GM18505 (cell line): Measurements from ENCODE around the gene ERC1.

Experiments
- ATAC-seq: cut with Tn5 transposase; IDR thresholded peaks from one replicate; pipeline ENCODE4 v1.9.1; 2021; ENCODE audit not compliant: unreplicated experiment
- POLR2A ChIP-seq: IDR thresholded peaks from 4 replicates; pipeline ENCODE4 v1.6.1; 2011; ENCODE audit warnings: borderline replicate concordance; ENCODE audit not compliant: insufficient read depth, insufficient read length; ENCODE audit errors: extremely low read depth

The ERC1 gene

DNA sequence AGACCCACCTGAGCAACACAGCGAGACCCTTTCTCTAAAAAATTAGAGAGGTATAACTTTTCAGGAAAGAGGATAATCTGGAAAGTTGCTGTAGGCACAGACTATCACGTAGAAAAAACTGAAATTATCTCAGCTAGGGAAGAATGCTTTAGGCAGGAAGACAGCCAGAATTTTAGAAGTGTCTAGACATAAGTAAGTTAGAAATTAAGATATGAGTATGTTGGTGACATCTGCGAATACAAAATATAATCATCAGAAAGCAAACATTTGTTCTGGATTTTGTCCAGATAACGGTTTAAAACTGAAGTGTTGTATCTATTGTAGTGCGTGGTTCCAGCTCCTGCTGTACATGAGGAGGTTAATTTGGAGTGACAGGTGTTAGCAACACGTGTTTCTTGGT is 480.2 kb downstream of the ERC1 start:
- TF ChIP-seq POLR2A, result no peak
- no peak for ATAC-seq

GRCh38 chr12:1473418-1473817 is 482.4 kb downstream of the ERC1 start:
- no peak for ATAC-seq
- TF ChIP-seq POLR2A, result no peak

DNA sequence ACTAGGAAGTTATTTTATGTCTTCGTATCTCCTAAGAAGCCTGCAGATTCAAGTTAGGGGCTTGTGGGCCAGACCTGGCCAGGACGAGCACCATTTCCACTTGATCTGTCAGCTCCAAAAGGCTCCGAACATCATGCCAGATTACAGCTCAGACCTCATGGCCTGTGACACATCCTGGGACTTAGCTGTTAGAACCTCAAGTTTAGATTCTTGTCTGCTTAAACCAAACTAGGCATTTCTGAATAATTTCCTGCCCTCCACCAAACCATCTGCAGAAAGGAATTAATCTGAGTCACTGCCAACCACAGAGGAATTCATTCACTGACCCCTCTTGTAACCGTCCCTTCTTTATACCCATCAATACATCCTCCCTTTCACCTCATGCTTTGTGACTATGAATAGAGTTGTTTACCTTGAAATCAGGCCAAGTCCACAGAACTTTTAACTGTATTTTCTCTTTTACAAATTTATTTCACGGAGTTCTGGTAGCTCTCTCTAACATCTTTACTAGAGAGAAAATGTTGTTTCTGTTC is 483.1 kb downstream of the ERC1 start:
- no peak for TF ChIP-seq POLR2A
- no peak for ATAC-seq

DNA sequence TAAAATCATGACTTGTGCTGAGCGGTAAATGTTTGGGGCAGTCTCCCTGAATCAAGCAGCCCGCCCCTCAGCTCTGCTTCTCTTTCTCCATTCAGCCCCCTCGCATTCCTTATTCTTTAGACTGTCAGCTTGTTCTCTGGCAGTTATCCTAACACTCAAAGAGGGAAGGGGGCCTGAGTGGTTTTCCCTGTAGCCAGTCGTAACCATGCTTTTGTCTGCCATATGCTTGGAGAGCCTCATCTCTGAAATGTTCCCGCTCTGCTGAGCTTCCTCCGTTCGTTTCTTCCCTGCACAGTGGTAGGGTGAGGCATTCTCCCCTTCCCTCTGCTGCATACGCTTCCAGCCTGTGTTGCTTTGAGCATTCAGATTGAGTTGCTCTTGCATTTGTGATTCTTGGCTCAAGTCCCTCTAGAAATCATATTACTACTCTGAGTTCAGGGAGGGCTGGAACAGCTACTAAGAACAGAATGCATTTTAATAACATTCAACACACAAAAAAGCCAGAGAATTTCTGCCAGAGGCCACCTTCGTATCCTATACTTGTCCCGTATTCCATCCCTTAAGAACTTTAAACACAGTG is 483.6 kb downstream of the ERC1 start:
- TF ChIP-seq POLR2A, result no peak
- ATAC-seq, result no peak

- no peak for TF ChIP-seq POLR2A
- no peak for ATAC-seq
Measured at GRCh38 chr12:1479645-1480044, 488.6 kb downstream of the ERC1 start.

DNA sequence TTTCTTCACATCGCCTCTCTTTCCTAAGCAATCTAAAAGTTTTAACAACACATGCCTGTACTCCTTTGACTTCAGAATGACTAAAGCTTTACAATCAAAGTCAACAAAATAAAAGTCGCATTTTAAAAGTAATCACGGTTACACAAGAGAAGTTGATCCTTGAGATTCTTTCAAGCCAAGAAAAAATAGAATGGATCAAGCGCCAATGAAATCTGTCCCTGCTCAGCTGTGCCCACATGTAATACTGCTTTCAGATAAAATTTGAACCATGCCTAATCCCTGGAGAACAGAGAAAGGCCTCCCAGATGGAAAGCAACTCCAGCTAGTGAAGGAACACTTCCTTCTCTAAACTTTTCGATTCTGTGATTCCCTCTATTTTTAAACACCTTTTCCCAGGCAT is 490.3 kb downstream of the ERC1 start:
- no peak for TF ChIP-seq POLR2A
- ATAC-seq, result no peak

- no peak for ATAC-seq
- no peak for TF ChIP-seq POLR2A
Measured at GRCh38 chr12:1481906-1482305, 490.9 kb downstream of the ERC1 start.

DNA sequence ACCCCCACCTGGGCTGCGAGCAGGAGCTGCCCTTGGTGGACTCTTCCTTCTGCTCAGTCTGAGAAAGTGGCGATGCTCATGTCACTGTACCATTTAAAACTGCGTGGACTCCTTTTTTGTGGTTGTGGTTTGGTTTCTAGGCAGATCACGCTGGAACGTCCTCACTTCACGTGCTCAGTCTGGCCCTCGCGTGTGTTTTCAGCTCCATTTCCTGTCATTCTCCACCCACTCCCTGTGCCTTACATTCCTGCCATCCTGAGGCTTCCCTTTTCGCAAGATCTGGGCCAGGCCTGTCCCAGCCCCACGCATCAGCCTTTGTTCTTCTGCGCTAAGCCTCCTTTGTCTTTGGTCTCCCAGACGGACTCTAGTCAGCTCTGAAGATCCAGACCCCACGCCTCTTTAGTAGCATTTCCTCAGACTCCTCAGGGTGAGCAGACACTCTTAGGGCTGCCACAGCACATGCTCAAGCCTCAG is 497.9 kb downstream of the ERC1 start:
- ATAC-seq, result no peak
- TF ChIP-seq POLR2A, result no peak

DNA sequence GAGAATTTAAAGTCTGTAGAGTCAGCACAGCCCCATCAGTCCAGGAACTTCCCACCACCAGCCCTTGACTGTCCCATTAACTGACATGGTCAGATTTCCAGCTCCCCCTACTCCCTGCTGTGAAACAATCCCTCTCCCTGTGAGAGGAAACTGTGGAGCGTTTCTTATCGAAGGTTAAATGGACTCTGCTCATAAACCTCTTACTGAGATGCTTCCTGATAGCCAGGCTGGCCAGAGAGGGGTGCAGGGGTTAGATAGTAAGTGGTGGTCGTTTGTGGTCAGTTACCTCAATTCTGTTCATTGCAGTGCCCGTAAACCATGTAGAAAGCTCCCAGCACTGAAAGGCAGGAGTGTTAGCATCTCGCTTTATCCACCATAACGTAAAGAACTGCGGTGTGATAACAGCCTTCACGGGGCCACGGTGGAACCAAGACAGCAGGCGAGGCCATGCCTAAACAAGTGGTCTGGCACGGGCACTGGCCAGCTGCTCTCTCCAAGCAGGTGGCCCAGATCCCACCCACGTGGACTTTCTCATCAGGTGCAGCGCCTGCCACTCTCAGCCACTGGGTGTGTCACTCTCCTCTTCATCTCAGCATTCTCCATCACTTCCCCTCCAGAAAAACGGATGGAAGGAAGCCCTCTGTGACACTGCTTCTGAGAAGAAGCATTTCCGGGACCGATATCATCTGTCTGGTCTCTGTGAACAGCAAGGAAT is 501.1 kb downstream of the ERC1 start:
- no peak for TF ChIP-seq POLR2A
- ATAC-seq, result no peak

DNA sequence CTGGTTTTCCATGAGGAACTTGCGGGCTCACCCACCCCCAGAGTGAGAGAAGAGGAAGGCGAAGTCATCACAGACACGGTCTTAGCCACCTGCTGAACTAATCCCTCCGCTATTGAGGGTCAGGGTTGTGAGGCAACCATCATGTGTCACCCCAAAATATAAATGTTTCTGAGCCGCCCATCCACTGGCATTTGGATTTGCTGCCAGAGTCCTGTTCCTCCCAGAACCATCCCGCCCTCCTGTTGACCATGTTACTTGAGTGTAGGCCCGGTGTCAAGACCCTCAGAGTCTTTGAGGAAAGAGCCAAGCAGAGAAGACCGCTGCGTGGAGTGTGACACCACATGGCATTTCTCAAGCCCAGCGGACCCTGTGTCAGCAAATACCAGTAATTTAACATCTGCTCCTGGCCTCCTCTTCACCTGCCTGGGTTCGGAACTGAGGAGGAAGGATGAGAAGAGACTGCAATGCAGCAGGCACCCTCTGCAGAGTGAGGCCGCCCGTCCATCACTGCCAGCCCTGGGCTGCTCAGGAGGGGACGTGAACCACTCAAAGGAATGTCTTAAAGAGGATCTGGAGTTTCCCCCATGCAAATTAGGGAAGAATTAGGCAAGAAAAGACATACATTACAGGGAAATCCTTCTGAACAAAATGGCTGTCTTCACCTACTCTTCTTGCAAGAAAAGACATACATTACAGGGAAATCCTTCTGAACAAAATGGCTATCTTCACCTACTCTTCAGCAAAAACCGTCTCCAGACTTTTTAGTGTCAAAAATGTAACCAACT is 502.9 kb downstream of the ERC1 start:
- no peak for TF ChIP-seq POLR2A
- no peak for ATAC-seq

DNA sequence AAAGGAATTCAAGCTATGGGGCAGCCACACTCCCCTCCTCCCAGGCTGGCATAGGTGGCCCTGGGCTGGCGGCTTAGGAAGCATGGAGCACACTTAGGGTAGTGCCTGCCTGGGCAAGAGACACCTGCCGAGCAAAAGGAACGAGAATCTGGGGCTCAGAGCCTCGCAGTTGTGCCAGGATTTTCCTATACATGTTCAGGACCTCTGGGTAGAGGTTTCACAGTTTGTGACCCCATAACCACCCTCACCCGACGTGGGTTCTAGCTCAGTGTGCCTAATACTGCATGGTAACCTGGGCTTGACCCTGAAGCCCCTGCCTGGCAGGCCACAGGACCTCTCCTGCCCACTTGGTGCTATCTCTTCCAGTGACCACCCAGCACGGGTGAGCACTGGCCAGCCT is 503.8 kb downstream of the ERC1 start:
- no peak for ATAC-seq
- TF ChIP-seq POLR2A, result no peak

DNA sequence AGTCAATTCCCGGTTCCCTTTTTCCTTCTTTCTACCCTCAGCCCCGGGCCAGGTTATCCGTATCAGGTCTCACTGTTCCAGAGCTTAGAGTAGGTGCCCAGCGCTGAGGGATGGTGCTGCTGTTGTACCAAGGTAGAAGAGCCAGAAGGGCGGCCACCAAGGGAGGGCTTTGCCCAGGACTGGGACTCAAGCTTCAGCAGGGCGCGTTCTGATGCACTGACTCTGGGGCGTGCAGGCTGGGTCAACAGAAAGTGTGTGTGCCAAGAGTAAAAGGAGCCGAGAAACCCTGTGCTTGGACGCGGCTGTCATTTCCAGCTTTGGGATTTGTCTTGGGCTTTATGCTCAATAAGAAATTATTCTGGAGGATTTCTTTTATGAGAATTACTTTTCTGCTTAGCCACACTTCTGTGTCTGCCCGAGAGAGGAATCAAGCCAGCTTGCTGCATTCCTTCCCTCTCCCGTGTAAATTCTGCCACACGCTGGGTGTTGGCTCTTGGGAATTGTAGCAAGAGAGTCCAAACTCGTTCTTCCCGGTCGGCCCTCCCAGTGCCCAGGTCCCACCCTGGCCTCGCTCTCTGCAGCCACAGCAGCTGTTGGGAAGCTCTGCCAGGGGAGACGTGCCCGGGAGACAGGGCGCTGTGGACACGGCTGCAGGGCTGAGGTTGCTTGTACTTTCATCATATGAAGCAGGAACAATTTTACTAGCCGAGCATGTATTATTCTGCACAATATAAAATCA is 505.3 kb downstream of the ERC1 start:
- TF ChIP-seq POLR2A, result no peak
- no peak for ATAC-seq

DNA sequence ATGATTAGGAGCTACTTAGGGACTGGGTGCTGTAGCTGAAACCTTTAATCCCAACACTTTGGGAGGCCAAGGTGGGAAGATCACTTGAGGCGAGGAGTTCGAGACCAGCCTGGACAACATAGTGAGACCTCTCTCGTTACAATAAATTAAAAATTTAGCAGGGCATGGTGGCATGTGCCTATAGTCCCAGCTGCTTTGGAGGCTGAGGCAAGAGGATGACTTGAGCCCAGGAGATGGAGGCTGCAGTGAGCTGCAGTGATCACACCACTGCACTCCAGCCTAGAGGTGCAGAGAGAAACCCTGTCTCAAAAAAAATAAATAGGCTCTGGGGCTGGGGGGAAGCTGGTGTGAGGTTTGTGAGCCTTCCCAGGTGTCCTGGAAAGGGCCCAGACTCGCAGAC is 506.1 kb downstream of the ERC1 start:
- TF ChIP-seq POLR2A, result no peak
- no peak for ATAC-seq
